Measurements from ENCODE around the gene NOL12. TPM values are rescaled to one million over a fixed set of nuclear protein-coding genes. Genes with fewer than 3 reads are reported as not detected.
A peak's percentile ranks its signal among the peaks of the same experiment; 100 is the strongest.

NOL12 gene
- polyA plus RNA-seq, 1 donor, result 19.9 TPM

- DNase-seq, result peak; percentile 99
Observed at GRCh38 chr22:37658133-37659065, 27.7 kb upstream of the NOL12 start, which contains the start of gene PDXP. PDXP (plus strand) TSS chr22:37658723; CDS start chr22:37658783, 60 bp downstream.

GRCh38 chr22:37659066-37659896, 26.9 kb upstream of the NOL12 start:
- DNase-seq, result no peak

- DNase-seq, result no peak
Observed at GRCh38 chr22:37659897-37660708, 26.0 kb upstream of the NOL12 start.

- DNase-seq, result no peak
Observed at GRCh38 chr22:37660709-37661045, 25.5 kb upstream of the NOL12 start.

- peak; percentile 55 for DNase-seq
Observed at GRCh38 chr22:37661160-37661924, 24.8 kb upstream of the NOL12 start.

- DNase-seq, result no peak
Observed at GRCh38 chr22:37662039-37662438, 24.1 kb upstream of the NOL12 start.

GRCh38 chr22:37663521-37664140, 22.5 kb upstream of the NOL12 start:
- no peak for DNase-seq

GRCh38 chr22:37664249-37665101, 21.7 kb upstream of the NOL12 start:
- no peak for DNase-seq

- no peak for DNase-seq
Observed at GRCh38 chr22:37665487-37665886, 20.7 kb upstream of the NOL12 start.

GRCh38 chr22:37669586-37669985, 16.6 kb upstream of the NOL12 start:
- DNase-seq, result no peak

GRCh38 chr22:37672206-37672919, 13.8 kb upstream of the NOL12 start:
- DNase-seq, result no peak

- no peak for DNase-seq
Observed at GRCh38 chr22:37672920-37673455, 13.2 kb upstream of the NOL12 start.

GRCh38 chr22:37674248-37674647, 11.9 kb upstream of the NOL12 start:
- no peak for DNase-seq

GRCh38 chr22:37674951-37675929, 10.9 kb upstream of the NOL12 start, which contains the start of gene LGALS1:
LGALS1 (plus strand) TSS chr22:37675636; CDS start chr22:37675703, 67 bp downstream.
- DNase-seq, result peak; percentile 78

- no peak for DNase-seq
Observed at GRCh38 chr22:37675930-37676735, 10.0 kb upstream of the NOL12 start.

- peak; percentile 91 for DNase-seq
Observed at GRCh38 chr22:37676736-37677492, 9.2 kb upstream of the NOL12 start.

Measured in left kidney (tissue), 2 donors.